ENCODE results near the gene WFDC9. TPM values are rescaled to one million over a fixed set of nuclear protein-coding genes. Genes with fewer than 3 reads are reported as not detected.
"Not testable (repeated sequence)": the region's sequence is repeated elsewhere in the genome, so short reads cannot be mapped to it uniquely, and the experiment has no call there.

WFDC9 gene
- total RNA-seq, 1 experiment from 2014 or later: not detected

DNA sequence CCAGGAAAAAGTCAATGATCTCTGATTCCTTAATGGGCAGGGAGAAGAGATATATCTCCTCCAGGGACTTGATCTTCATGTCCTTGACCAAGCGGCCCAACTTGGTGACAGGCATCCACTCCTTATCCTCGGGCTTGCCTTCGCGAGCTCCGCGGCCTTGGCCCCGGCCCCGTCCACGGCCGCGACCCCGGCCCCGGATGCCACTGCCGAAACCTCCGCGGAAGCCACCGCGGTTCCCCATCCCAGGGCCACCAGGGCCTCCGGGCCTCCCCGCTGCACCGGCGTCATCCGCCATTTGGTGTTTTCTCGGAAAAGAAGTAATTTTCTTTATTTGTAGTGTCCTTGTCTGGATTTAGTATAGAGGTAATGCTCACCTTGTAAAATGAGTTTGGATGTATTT, 10.0 kb upstream of the WFDC9 start:
- H2AK5ac ChIP-seq (ENCODE audit: insufficient read length, low read length); H4K8ac ChIP-seq (replicated peaks; ENCODE audit: insufficient read length, low read depth, low read length); DNase-seq; H3K4me1 Mint-ChIP-seq; H2BK5ac ChIP-seq (ENCODE audit: insufficient read length, low read length); H3K4ac ChIP-seq (ENCODE audit: low read depth, low read length); H4K5ac ChIP-seq (ENCODE audit: insufficient read length, low read depth, low read length); H3K18ac ChIP-seq (ENCODE audit: insufficient read length, low read depth, low read length); H3K27me3 ChIP-seq (ENCODE audit: insufficient read depth, low read length); H2BK120ac ChIP-seq (ENCODE audit: low read depth, low read length, poor library complexity, severe bottlenecking); H3K23me2 ChIP-seq (ENCODE audit: insufficient read length, low read depth, low read length, poor library complexity, severe bottlenecking); H2AFZ ChIP-seq (ENCODE audit: low read length); H3K79me1 ChIP-seq (ENCODE audit: insufficient read depth, low read depth, low read length, poor library complexity, severe bottlenecking); H3K27me3 Mint-ChIP-seq (ENCODE audit: low read depth); H3T11ph ChIP-seq (ENCODE audit: low read length); H3K4me3 Mint-ChIP-seq; H2BK15ac ChIP-seq (ENCODE audit: low read depth, low read length); H3K27ac ChIP-seq (ENCODE audit: insufficient read length, low read depth, low read length); H2BK12ac ChIP-seq (ENCODE audit: insufficient read length, low read depth, low read length); H3K27ac Mint-ChIP-seq; H3K9ac ChIP-seq (ENCODE audit: extremely low read depth, insufficient read length, low read length); H3K36me3 Mint-ChIP-seq (ENCODE audit: insufficient read depth in 1 of 3, low read depth in 3 of 3); H3K4me2 ChIP-seq (ENCODE audit: insufficient read depth, insufficient read length, low read length); H4K91ac ChIP-seq (ENCODE audit: insufficient read length, low read depth, low read length); H3K9me3 Mint-ChIP-seq; H3K23ac ChIP-seq (ENCODE audit: insufficient read length, low read depth, low read length); H3K4me1 ChIP-seq (ENCODE audit: insufficient read depth, low read length); H3K79me2 ChIP-seq (ENCODE audit: insufficient read depth, low read length); H3K14ac ChIP-seq (ENCODE audit: insufficient read depth, low read length); H3K9me3 ChIP-seq (ENCODE audit: control insufficient read depth, low read depth, low read length); H3K56ac ChIP-seq (ENCODE audit: insufficient read length, low read depth, low read length); H4K20me1 ChIP-seq (ENCODE audit: control insufficient read depth, insufficient read depth, insufficient read length); H2BK20ac ChIP-seq (ENCODE audit: low read depth, low read length, poor library complexity, severe bottlenecking): not testable (repeated sequence)
- WGBS (ENCODE audit: extremely low coverage, insufficient read length, low lambda C conversion rate): no CpG with 5 or more reads among the region's 24 CpGs
